Loucy (cell line): ENCODE data around the gene CLCN5.

Experiments
- EZH2phosphoT487 ChIP-seq: fragments of 200-600 bp; IDR thresholded peaks from 2 replicates; pipeline ENCODE4 v1.6.1; 2018; ENCODE audit warnings: antibody characterized with exemption, mild to moderate bottlenecking, moderate library complexity, borderline replicate concordance
- TF ChIP-seq, protein P1 (sequence below): fragments of 200-600 bp; sonication (generic); conservative IDR thresholded peaks from 2 replicates; pipeline ENCODE4 v1.5.1; 2014; ENCODE audit warnings: mild to moderate bottlenecking, antibody characterized with exemption, low read length

GRCh38 chrX:49970674-49971073 is 48.3 kb downstream of the CLCN5 start:
- TF ChIP-seq, protein P1, sequence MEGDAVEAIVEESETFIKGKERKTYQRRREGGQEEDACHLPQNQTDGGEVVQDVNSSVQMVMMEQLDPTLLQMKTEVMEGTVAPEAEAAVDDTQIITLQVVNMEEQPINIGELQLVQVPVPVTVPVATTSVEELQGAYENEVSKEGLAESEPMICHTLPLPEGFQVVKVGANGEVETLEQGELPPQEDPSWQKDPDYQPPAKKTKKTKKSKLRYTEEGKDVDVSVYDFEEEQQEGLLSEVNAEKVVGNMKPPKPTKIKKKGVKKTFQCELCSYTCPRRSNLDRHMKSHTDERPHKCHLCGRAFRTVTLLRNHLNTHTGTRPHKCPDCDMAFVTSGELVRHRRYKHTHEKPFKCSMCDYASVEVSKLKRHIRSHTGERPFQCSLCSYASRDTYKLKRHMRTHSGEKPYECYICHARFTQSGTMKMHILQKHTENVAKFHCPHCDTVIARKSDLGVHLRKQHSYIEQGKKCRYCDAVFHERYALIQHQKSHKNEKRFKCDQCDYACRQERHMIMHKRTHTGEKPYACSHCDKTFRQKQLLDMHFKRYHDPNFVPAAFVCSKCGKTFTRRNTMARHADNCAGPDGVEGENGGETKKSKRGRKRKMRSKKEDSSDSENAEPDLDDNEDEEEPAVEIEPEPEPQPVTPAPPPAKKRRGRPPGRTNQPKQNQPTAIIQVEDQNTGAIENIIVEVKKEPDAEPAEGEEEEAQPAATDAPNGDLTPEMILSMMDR: no peak
- TF ChIP-seq EZH2phosphoT487: no peak
